Gastroesophageal sphincter (tissue), 4 donors: Measurements from ENCODE around the gene SMIM45.
A peak's percentile ranks its signal among the peaks of the same experiment; 100 is the strongest.

Experiments
- ATAC-seq: fragments of 150-250 bp; one replicate; pipeline ENCODE4 v1.9.1; 2016; ENCODE audit warnings: mild to moderate bottlenecking, moderate library complexity
- H3K27ac ChIP-seq, 4 donors: fragments of 200-600 bp; sonication (generic) in 3 of 4; 1 replicate in 3 of 4; 2 replicates in 1 of 4; pipeline ENCODE4 v1.5.1; 2016 to 2019
- H3K27me3 ChIP-seq: fragments of 200-600 bp; sonication (generic); one replicate; pipeline ENCODE4 v1.5.1; 2019
- H3K36me3 ChIP-seq, 2 donors: fragments of 200-600 bp; sonication (generic); one replicate each; pipeline ENCODE4 v1.5.1; 2019; ENCODE audit warnings: control low read depth in 1 of 2
- H3K4me1 ChIP-seq, 3 donors: fragments of 200-600 bp; sonication (generic); 1 replicate in 2 of 3; 2 replicates in 1 of 3; pipeline ENCODE4 v1.5.1; 2016 to 2019; ENCODE audit warnings: control low read depth in 2 of 3
- H3K4me3 ChIP-seq, 2 donors: fragments of 200-600 bp; sonication (generic); one replicate each; pipeline ENCODE4 v1.5.1; 2019; ENCODE audit warnings: mild to moderate bottlenecking in 1 of 2, moderate library complexity in 1 of 2
- H3K9me3 ChIP-seq, 3 donors: fragments of 200-600 bp; sonication (generic); one replicate each; pipeline ENCODE4 v1.5.1; 2017 to 2019; ENCODE audit warnings: control low read depth in 2 of 3
- EP300 ChIP-seq: sonication (generic); formaldehyde crosslinking; IDR thresholded peaks from one replicate; pipeline ENCODE4 v1.6.1; 2017; ENCODE audit warnings: antibody characterized with exemption, mild to moderate bottlenecking
- POLR2A ChIP-seq, 2 donors: fragments of 450-650 bp; IDR thresholded peaks; one replicate each; pipeline ENCODE4 v1.6.1; 2017; ENCODE audit warnings: antibody characterized with exemption in 2 of 2, mild to moderate bottlenecking in 2 of 2, moderate library complexity in 1 of 2
- POLR2AphosphoS5 ChIP-seq: sonication (generic); formaldehyde crosslinking; IDR thresholded peaks from one replicate; pipeline ENCODE4 v1.6.1; 2017; ENCODE audit warnings: antibody characterized with exemption
- WGBS, 2 donors: methylation state at CpG; one replicate each; pipeline ENCODE4 v1.1.5; 2018; ENCODE audit warnings: low coverage in 1 of 2; 5-methylcytosine and 5-hydroxymethylcytosine counted together
- TF ChIP-seq, protein P1 (sequence below), 4 experiments: fragments of 200-600 bp in 2 of 4; fragments of 450-650 bp in 2 of 4; sonication (generic) in 1 of 4; IDR thresholded peaks; one replicate each; pipeline ENCODE4 v1.5.1; 2017 to 2019; ENCODE audit warnings: antibody characterized with exemption in 4 of 4, mild to moderate bottlenecking in 2 of 4, moderate library complexity in 2 of 4

Gene SMIM45

DNA sequence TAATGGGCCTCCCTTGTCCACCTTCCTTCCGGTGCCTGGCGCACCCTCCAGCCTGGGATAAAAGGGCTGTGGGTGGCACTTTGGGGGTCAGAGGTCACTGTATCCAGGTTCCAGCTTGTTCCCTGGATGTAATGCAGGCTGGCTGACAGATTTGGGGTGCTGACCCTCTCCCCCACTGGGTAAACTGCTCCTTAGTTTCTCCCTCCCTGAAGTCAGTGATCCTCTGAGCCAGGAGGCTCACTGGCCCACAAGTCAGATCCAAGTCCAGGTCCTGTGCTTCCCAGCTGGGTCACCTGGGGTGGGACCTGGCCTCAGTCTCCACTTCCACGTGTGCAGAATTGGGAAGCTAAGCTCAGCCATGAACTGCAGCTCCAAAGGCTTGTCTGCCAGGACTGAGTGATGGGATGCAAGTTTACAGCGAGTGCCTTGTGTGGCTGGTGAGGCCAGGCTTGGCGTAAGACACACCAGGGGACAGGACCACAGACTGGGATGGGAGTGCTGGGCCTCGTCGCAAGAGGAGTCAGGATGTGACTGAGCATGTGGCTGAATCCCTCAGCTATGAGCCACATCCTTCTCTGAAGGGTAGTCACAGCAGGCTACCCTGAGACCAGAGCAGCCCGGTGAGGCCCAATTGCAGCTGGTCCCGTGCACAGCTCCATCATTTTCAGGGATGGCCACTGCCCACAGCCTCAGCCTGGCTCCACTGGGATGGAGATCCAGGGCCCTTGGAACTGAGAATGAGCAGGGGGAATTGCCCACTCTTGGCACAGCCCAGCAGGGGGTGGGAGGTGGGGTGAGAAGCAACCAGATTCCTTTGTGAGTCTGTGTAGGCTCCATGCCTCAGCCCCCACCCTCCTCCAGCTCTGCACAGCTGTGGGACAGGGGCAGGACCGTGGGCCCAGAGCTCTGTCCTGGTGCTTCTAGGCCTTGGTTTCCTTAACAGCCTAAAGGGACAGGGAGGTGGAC, 44.2 kb upstream of the SMIM45 start:
- Histone ChIP-seq H3K9me3 (no peaks in the 10 kb centered on the region), H3K27ac (no peak overlapping the region), H3K4me1 (peaks cover 0 to 31% (median 17%) of the 10 kb centered on the region in 3 donors), H3K27me3 (peaks cover 42% of the 10 kb centered on the region), H3K36me3 (peaks cover 0 to 51% of the 10 kb centered on the region in 2 donors), H3K4me3 (no peak overlapping the region)
- 90% methylated on average over 2 of the region's 10 CpGs; no CpG with 5 or more reads in 1 of the 2 donors for WGBS, 2 donors
- TF ChIP-seq, protein P1, sequence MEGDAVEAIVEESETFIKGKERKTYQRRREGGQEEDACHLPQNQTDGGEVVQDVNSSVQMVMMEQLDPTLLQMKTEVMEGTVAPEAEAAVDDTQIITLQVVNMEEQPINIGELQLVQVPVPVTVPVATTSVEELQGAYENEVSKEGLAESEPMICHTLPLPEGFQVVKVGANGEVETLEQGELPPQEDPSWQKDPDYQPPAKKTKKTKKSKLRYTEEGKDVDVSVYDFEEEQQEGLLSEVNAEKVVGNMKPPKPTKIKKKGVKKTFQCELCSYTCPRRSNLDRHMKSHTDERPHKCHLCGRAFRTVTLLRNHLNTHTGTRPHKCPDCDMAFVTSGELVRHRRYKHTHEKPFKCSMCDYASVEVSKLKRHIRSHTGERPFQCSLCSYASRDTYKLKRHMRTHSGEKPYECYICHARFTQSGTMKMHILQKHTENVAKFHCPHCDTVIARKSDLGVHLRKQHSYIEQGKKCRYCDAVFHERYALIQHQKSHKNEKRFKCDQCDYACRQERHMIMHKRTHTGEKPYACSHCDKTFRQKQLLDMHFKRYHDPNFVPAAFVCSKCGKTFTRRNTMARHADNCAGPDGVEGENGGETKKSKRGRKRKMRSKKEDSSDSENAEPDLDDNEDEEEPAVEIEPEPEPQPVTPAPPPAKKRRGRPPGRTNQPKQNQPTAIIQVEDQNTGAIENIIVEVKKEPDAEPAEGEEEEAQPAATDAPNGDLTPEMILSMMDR (IDR thresholded peaks at IDR 0.05): no peak
- no peak for TF ChIP-seq POLR2AphosphoS5
- TF ChIP-seq EP300: no peak
- no peak for TF ChIP-seq POLR2A (IDR thresholded peaks at IDR 0.05)
- ATAC-seq: no peak

DNA sequence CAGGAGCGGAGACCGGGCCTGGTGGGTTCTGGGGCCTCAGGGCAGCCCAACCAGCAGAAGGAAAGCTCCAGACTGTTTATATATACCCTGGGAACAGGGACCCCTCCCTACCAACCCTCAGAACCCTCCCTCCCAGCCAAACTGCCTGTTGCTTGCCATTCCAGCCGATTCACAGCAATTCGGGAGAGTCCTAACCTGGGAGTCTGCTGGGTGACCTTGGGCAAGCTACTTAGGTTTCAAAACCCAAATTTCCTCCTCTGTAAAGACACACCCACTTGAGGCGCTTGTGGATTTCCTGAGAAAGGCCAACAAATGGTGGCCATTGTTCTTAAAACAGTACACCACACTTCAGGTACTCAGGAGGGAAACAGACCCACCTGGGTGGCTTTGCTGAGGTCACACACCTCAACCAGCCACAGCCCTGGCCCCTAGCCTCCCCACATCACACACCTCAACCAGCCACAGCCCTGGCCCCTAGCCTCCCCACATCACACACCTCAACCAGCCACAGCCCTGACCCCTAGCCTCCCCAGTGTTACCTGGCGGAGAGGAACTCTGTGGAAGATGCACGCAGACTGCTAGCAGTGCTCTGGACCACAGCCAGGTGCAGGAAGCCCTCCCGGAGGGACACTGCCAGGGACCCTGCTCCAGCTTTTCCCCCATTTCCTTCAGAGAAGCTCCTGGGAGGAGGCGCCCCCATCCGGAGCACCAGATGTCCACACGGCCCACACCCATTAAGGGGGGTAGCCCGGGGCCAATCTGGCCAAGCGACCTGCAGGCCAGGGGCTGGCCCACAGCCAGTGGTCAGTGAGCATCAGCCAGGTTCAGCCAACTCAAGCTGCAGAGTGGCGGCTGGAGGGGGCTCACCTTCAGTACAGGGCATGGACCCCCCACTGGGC, 43.3 kb upstream of the SMIM45 start:
- Histone ChIP-seq H3K27me3 (peaks cover 52% of the 10 kb centered on the region), H3K36me3 (peaks cover 0 to 42% of the 10 kb centered on the region in 2 donors), H3K27ac (no peak overlapping the region), H3K9me3 (no peaks in the 10 kb centered on the region), H3K4me1 (peaks cover 0 to 32% (median 17%) of the 10 kb centered on the region in 3 donors), H3K4me3 (no peak overlapping the region)
- ATAC-seq: no peak
- TF ChIP-seq POLR2AphosphoS5 (no peak), POLR2A (IDR thresholded peaks at IDR 0.05) (no peak), EP300 (no peak)
- TF ChIP-seq, protein P1 (IDR thresholded peaks at IDR 0.05): no peak
- 80% methylated on average over 2 of the region's 14 CpGs; no CpG with 5 or more reads in 1 of the 2 donors for WGBS, 2 donors

GRCh38 chr22:41909310-41910049, 42.5 kb upstream of the SMIM45 start:
- H3K36me3 ChIP-seq: peaks cover 0 to 34% of the 10 kb centered on the region in 2 donors
- WGBS, 2 donors: 0 to 19% methylated on average over 1 to 7 of the region's 55 CpGs
- H3K27me3 ChIP-seq: peaks cover 60% of the 10 kb centered on the region
- H3K4me3 ChIP-seq: peak overlapping the region in 1 of 2 donors; percentile 46
- no peak overlapping the region for H3K27ac ChIP-seq
- TF ChIP-seq POLR2A (IDR thresholded peaks at IDR 0.05): no peak
- TF ChIP-seq, protein P1 (IDR thresholded peaks at IDR 0.05): no peak
- TF ChIP-seq EP300: no peak
- TF ChIP-seq POLR2AphosphoS5: no peak
- no peak for ATAC-seq
- H3K9me3 ChIP-seq: no peaks in the 10 kb centered on the region
- H3K4me1 ChIP-seq: peaks cover 0 to 40% (median 17%) of the 10 kb centered on the region in 3 donors

GRCh38 chr22:41910050-41911000, 41.6 kb upstream of the SMIM45 start:
- peak; percentile 62 for ATAC-seq
- 7% methylated on average over 3 of the region's 112 CpGs; no CpG with 5 or more reads in 1 of the 2 donors for WGBS, 2 donors

More at GRCh38 chr22:41910050-41911000, 41.6 kb upstream of the SMIM45 start:
- Histone ChIP-seq H3K4me3 (peak overlapping the region; percentile 2 to 46), H3K27ac (no peak overlapping the region), H3K27me3 (peaks cover 68% of the 10 kb centered on the region), H3K4me1 (peaks cover 0 to 48% (median 24%) of the 10 kb centered on the region in 3 donors), H3K36me3 (peaks cover 0 to 25% of the 10 kb centered on the region in 2 donors), H3K9me3 (no peaks in the 10 kb centered on the region)
- TF ChIP-seq, protein P1 (IDR thresholded peaks at IDR 0.05): no peak
- TF ChIP-seq POLR2A (IDR thresholded peaks at IDR 0.05) (no peak), POLR2AphosphoS5 (no peak), EP300 (no peak)
